ENCODE measurements around the gene KIF26B.
"Not testable (repeated sequence)": the region's sequence is repeated elsewhere in the genome, so short reads cannot be mapped to it uniquely, and the experiment has no call there.

Gene KIF26B

DNA sequence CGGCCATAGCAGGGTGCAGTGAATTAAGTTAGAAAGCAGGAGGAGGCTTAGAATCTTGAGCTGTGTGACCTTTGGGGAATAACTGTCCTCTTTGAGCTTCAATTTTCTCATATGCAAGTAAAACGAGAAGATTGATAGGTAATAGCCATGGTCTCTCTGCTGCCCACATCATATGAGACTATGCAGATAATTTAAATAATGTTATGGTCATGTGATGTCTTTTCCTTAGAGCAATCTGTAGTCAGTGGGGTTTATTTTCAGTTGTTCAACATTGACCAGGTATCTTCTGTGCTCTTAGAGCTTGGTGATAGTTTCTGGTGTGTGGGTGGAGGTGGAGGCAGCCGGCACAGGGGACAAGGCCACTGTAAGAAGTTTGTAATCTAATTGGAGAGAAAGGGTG is 537.1 kb downstream of the KIF26B start:
- no peak for DNase-seq

DNA sequence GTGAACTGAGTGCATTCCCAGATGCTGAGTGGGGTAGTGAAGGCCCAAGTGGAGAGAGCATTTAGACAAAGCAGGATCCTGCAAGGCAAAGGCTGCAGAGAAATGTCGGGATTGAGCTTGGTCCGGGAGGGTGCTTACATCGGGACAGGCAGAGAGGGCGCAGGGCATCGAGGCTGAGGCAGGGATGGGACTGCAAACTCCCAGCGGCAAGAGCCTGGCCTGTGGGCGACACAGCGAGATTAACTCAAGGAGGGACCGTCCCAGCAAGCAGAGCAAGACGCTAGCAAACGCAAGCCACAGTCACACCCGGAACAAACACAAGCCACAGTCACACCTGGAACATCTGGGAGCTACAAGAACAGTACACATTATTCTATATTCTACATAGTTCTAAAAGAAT is 537.5 kb downstream of the KIF26B start:
- no peak for DNase-seq

DNA sequence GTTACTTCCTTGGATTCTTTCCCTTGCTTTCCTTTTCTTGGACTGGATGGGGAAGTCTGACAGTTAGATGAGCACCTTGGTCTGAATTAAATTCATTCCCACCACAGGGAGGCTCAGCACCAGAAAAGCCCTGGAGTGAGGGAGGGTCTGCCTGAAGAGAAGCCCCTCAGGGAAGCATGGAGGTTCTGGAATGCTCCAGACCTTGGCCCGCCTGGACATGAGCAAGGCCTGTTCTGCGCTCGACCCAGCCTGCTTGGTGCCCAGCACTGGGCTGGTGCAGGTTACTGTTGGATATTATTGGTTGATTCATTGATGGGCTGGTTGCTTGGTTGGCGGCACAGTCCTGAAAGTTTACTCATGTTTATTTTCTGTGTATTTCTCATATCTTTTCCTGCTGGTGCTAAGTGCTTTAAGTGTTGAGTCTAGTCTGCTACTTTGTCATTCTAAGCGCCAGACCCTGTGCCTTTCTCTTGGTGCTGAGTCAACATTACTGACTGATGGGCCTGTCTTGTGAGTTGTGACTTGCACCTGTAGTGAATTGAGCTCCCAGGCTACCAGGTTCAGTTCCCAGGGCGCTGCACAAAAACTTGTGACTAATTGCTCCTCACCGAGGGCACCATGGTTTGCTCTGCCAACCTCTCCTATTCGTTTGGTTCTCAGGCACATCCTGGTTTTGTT is 538.5 kb downstream of the KIF26B start:
- no peak for DNase-seq

DNA sequence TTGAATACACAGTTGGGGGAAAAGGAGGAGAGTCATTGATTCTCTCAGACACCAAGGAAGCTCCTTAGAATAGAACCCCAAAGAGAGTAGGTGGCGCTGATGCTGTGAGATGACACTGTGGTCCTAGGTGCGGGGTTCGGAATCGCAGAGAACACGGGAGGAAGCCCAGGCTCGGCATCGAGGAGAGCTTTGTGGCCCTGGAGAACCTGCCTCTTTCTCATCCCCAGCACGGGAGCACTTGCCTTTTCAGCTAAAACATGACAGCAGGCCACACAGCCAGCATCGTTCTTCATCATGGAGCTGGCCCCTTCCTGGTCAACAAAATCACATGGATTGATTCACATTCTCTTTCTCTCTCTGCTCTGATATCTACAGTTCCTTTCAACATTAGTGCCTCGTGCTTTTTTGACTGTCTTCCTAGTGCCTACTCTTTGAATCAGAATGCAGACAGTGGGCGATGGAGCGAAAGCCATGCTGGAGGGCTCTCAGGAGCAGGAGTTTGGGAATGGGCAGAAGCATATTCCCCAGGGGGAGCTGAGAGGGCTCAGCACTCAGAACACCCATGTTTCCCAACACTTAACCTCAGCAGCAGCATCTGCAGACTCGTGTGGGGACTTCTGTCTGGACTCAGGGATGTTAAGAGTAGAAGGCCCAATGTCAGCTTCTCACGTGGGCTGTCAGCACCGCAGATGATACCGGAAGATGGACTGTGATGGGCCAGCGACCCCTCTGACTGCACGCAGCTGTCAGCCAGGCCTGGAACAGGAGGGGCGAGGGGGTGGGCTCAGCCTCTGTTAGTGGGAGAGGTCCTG is 539.4 kb downstream of the KIF26B start:
- no peak for DNase-seq

DNA sequence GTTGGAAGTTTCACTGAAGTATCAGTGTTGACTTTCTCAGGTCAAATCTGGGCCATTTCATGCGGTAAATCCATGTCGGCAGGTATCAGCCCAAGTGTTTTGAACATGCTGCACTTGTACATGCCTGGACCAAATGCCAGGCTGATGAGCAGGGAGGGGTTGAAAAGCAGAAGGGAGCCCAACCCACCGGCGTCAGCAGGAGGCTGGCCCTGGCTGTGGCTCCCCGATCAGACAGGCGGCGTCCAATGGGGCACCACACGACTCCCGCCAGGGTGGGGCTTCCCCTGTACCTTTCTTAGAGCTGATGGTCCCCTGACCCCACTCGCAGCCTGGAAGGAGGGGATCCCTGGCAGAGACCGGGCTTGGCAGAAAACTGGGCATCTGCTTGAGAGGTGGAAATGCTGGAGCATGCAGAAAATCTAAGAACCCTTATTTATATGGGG is 540.0 kb downstream of the KIF26B start:
- no peak for DNase-seq

DNA sequence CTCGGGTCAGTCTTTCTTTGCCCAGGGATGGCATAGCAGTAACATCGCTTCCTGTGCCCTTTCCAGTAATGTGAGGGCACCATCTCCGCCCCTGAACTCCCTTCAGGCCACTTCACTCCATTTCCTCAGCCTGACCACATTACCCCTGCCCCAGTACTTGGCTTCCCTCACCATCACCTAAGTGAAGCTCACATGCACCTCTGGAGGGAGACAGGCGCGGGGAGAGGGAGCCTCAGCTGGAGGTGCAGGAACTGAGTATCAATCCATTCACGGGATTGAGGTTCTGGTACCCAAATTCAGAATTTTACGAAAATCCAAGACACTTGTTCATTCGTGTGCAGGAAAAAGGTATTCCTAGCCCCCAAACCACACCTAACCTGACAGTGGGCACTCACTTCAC is 540.4 kb downstream of the KIF26B start:
- no peak for DNase-seq

DNA sequence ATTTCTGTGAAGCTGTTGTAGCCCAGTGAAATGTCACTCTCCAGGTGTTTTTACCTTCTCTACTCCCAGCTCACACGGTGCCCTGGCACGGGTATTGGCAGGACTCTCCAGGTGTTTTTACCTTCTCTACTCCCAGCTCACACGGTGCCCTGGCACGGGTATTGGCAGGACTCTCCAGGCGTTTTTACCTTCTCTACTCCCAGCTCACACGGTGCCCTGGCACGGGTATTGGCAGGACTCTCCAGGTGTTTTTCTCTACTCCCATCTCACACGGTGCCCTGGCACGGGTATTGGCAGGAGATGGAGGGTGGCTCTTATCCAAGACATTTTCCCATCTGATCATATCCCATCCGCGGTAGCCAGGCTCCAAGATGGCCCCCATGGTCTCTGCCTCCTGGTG is 540.9 kb downstream of the KIF26B start:
- not testable (repeated sequence) for DNase-seq

DNA sequence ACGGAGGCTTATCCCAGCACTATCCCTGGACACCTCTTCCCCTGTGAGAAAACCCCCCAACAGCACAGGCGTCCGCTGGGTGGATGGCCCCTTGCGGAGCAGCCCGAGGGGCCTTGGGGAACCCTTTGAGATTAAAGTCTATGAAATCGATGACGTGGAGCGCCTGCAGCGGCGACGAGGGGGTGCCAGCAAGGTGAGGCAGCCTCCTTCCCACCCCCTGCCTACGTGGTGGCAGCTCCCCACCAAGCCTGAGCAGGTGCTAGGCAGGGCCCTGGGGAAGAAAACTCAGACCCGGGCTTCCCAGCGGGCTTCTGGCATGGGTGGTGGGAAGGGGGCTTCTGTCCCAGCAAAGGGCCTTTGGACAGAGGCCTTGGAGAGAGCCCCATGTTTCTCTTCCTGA is 543.3 kb downstream of the KIF26B start:
- DNase-seq, result no peak

DNA sequence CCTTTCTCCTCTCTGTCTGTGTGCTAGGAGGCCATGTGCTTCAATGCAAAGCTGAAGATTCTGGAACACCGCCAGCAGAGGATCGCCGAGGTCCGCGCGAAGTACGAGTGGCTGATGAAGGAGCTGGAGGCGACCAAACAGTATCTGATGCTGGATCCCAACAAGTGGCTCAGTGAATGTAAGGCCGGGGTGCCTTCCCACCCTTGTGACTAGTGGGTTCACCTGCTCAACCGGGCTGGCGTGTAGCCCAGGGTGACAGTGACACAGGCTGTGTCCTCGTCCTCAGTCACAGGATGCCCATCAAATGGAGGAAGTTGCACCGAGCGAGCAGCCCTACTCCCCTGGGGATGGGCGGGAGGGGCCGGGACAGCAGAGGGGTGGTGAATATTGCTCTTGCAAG is 544.1 kb downstream of the KIF26B start:
- no peak for DNase-seq

DNA sequence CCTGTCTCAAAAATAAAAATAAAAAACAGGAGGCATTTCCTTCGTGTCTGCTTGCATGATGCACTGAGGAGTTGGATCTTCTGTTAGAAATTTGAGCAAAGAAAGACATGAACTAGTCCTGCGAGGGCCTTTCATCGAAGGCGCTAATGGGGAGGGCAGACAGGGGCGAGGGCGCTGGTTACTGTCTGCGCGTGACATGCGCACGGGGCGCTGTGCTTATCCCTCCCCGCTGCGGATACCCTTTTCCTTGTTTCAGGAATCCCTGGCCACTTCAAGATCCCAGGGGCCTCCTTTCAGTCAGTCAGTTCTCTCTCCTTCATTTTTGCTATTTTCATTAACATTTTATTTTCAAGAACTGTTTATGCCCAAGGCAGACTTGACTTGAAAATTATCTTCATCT is 545.8 kb downstream of the KIF26B start:
- no peak for DNase-seq

DNA sequence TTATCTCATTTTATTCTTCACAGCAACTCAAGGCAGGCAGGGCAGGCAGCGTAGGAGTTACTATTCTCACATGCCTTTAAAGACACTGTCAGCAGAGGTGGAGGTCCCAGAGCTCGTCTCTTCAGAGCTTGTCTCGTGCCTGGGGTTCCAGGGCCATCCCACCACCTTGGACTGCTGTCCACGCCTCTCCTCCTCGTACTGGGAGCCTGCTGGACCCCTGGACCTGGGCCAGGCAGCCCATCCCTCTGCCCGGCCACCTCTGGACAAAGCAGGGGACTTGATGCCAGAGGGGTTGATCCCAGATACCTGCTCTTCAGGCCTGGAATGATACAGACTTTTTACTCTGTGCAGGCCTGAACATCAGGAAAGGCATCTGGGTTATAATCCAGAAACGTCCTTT is 546.8 kb downstream of the KIF26B start:
- DNase-seq, result no peak

DNA sequence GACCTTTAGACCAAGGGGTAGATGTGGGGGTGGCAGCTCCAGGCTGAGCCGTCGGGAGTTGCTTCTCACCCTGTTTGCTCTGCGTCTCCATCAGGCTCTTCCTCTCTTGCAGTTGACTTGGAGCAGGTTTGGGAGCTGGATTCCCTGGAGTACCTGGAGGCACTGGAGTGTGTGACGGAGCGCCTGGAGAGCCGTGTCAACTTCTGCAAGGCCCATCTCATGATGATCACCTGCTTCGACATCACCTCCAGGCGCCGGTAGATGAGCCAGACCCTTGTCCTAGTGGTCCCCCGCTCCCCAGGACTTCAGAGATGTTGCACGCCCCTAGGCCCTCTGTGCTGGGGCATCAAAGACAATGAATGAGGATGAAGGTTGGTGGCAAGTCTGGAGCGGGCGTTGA is 547.6 kb downstream of the KIF26B start:
- no peak for DNase-seq

DNA sequence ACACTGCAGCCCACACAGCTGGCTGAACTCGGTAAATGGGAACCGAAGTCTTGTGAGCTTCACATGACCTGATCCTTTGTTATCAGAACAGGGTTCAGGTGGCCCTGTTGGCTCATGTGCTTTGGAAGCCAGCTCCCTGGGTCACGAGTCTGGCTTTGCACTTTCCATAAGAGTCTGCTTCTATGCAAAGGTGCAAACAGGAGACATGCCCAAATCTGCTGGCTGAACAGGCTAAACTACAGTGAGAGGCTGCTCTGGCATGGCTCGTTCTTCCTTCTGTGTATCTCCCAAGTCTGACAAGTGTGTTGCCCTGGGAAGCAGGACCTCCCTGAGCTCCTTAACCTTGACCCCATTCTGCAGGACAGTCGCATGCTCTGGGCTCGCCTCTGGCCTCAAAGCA is 549.6 kb downstream of the KIF26B start:
- DNase-seq, result no peak

DNA sequence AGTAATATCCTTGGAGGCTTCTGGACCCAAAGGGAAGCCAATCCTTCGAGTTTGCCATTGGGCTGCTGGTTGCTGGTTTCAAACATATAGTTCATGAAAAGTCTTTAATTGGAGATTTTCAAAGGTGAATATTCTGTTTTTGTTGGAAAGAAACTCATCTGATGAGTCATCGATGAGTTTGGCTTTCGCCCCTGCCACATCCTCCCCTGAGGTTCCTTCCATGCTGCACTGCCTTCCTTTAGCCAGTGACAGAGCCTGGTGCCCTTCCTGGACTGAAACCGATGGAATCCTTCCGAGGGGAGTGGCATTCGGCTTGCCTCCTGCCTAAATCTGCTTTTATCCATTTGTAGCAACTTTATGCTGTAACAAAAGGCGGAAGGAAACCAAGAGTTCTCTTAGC is 550.0 kb downstream of the KIF26B start:
- no peak for DNase-seq

DNA sequence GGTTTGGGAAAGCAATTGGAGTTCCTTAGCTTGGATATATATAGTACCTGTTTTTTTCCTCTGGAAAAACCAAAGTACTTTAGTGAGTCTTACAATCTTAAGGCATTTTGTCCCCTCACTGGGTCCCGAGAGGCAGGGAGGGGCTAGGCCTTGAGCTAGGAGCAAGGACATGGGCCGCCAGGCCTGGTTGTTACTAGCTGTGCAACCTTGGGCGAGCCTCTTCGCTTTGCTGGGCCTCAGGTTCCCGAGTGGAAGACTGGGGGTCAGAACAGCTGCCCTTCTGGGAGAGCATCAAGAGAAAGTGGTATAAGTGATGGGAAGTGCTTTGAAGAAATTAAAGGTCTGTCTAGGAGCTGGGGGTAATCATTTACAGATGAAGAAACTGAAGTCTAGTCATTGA is 553.2 kb downstream of the KIF26B start:
- DNase-seq, result no peak

DNA sequence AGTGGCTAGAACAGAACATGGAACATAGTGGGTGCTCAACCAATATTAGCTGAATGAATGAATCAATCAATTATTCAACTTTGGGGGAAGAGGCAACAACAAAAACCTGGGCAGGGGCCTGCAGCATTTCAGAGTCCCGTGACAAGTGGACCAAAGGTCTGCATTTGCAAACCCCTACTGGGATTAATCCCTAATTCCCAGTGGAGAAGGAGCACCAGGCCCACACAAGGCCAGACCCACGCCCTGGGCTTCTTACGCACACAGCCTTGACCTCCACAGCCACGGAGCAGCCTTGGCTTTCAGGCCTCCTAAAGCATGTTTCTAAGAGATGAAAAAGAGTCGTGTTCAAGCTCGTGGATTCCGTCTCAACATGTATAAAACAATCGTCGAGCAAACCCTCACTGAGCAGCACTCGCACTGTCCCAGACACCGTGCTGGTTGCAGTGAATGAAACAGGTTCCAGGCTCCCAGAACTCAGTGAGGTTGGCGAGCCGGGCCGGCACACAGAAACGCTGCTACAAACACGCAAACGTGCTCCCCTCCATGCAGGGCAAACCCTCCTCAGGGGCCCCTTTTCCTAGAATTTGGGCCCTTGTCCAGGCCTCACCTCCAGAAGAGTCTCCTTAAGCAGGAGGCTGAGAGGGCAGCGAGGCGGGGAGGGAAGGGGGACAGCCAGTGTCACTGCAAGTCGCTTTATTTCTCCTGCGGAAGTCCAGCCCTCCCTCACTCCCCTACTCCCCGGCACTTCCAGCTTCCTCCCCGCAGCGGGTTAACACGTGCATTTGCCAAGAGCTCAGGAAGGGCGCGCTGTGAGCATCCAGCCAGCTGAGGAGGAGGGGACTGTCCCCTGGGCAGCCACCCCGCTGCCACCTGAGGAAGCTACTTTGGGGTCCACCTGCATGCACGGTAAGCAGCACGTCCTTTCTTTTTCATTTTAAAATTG is 556.4 kb downstream of the KIF26B start:
- DNase-seq, result no peak

DNA sequence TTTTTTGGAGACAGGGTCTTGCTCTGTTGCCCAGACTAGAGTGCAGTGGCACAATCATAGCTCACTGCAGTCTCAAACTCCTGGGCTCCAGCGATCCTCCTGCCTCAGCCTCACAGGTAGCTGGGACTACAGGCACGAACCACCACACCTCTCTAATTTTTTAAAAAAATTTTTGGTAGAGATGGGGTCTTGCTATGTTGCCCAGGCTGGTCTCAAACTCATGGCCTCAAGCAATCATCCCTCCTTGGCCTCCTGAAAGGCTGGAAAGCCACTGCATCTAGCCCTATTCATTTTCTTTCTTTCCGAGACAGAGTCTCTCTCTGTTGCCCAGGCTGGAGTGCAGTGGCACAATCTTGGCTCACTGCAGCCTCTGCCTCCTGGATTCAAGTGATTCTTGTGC is 559.2 kb downstream of the KIF26B start:
- not testable (repeated sequence) for DNase-seq

DNA sequence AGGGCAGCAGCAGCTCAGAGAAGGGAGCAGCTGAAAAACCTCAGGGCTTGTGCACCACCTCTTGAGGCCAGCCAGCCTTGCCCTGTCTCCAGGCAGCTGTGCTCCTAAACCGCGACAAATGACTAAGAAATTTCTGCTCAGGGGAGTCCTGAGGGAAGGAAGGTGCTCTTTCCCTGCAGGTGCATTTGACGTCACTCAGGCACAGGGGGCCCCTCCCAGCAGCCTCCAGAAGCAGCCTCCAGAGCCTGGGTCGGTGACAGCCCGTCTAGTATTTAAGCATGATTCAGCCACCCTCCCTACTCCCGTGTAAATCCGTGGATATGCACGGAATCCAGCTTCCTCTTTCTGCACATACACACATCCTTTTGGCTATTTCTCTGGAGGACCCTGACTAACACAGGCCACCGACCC is 560.5 kb downstream of the KIF26B start:
- no peak for DNase-seq

DNA sequence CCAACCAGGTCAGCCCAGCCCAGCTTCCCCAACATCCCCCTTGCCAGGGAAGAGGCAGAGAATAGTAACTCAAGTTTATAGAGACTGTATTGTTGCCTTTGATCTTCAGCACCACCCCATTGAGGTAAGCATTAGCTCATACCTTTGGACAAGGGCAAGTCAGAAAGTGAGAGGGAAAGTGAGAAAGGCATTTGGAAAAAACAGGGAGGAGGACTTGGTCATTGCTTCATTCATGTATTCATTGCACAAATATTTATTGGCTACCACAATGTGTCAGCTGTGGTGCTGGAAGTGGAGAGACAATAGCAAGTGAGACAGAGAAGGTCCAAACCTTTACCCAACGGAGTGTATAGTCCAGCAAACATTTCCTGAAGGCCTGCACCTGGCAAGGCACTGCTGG is 561.2 kb downstream of the KIF26B start:
- DNase-seq, result no peak

DNA sequence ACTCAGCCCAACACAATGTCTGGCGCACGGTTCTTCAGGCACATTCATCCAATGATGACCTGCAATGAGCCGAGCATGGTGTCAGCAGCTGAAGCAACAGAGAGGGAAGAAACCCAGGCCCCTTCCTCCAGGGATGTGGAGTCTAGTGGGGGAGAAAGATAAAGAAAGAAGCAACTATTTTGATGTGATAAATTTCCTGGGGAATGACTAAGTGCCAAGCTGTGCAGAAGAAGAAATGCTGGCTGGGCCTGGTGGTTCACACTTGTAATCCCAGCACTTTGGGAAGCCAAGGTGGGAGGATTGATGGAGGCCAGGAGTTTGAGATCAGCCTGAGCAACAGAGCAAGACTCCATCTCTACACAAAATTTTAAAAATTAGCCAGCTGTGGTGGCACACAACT is 561.8 kb downstream of the KIF26B start:
- DNase-seq, result no peak

DNA sequence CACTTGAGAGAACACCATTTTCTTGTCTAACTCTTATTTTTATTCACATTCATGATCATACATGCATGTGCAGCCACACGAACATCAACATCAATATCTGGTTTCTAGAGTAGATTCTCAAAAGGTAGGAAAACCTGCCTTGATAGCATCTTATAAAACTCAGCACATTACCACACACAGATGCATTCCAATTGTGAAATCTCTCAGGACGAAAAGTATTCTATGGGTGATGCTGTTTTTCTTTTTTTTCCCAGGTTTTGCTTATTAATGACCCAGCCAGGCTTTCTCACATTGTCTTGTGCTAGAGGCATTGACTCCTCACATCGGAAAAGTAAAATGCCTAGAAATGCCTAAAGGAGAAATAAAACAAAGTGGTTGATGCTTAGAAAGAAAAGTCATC is 562.8 kb downstream of the KIF26B start:
- no peak for DNase-seq

DNA sequence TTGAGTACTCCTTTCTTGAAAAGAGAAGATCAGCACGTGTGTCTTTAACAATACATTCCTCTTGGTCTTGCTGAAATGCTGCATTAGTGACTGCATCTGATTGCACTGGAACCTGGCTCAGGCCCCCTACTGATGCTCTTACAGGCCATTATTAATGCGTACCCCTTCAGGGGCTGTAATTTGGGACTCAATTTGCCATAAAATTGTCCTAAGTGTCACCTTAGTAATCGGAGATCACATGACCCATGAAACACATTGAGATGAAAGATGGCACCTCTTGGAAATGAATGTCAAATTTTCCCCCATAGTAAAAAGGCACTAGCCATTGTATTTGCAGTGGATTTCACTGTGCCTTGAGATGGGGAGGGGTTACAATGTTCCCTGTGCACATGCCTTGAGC is 563.3 kb downstream of the KIF26B start:
- no peak for DNase-seq

DNA sequence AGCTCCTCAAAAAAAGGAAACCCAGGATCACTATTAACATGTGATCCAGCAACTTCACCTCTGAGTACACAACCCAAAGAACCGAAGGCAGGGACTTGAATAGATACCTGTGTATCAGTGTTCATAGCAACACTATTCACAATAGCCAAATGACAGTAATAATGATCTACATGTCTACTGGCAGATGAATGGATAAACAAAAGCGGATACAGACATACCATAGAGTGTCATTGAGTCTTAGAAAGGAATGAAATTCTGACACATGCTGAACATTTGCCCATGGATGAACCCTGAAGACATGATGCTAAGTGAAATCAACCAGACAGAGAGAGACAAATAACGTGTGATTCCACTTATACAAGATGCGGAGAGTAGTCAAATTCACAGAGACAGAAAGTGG is 564.2 kb downstream of the KIF26B start:
- no peak for DNase-seq

DNA sequence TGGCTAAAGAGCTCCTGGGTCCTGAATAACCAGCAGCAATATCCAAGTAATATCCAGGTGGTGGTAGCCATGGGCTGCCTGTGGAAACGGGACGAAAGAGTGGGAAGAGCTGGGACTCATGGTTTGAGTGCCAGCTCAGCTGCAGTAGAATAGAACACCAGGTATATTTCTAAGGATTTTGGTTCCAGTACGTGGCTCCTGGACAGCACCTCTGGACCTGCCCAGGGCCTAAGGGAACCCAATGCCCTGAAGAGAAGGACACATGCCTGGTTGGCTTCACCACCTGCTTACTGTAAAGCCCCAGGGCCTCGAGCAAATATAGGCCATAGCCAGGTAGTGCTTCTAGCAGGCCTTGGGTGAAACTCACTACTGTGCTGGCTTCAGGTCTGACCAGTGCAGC is 566.7 kb downstream of the KIF26B start:
- no peak for DNase-seq
